Measurements from ENCODE around the gene LCLAT1.
"Not testable (repeated sequence)": the region's sequence is repeated elsewhere in the genome, so short reads cannot be mapped to it uniquely, and the experiment has no call there.

The LCLAT1 gene

DNA sequence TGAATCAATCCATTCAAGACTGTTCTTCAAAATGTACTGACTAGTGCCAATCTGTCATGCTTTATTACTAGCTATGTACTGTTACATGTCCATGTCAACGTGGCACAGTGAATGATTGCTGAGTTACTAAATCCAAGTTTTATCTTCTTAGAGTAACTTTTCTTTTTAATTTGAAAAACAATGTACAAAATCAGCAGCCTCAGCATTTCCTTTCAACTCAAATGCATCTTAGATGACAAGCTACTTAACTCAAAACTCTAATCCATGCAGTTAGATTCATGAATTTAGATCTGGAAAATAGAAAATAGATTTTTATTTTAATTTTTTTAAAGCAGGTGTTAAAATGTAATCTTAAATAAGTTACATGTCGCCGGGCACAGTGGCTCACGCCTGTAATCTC lies 186.0 kb downstream of the LCLAT1 start:
- in situ Hi-C loops (cut with MboI; ENCODE audit: low sequenced_read_pairs), result no loop called here

DNA sequence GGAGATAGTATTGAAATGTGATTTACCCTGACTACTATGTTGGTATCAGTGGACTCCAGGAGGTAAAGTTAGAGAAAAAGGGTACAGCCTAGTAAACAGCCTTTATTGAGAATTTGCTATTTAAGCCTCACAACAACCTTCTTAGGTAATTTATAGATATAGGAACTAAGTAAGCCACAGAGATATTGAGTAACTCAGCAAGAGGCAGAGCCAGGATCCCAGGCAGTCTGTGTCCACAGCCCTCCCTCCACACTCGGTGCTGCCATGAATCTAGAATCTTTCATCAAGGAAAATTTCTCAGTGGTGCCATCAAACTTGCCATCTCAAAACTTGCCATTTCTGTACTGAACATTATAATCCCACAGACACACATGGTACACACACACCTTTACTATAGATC lies 189.3 kb downstream of the LCLAT1 start:
- in situ Hi-C loops (cut with MboI; ENCODE audit: low sequenced_read_pairs), result no loop called here

DNA sequence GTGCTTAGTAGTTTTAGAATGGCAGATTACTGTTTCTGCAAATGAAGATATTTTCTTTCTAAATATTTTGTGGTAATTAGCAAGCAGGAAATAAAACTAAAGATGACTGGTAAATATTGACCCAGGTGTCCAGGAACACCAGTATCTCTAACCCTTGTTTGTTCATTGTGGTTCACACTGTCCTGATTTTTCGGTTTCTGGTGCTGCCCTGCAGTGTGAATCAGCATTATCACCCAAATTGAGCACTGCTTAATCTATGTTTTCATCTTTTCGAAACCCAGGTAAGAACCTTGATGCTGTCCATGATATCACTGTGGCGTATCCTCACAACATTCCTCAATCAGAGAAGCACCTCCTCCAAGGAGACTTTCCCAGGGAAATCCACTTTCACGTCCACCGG lies 192.8 kb downstream of the LCLAT1 start:
- in situ Hi-C loops (cut with MboI; ENCODE audit: low sequenced_read_pairs), result no loop called here

DNA sequence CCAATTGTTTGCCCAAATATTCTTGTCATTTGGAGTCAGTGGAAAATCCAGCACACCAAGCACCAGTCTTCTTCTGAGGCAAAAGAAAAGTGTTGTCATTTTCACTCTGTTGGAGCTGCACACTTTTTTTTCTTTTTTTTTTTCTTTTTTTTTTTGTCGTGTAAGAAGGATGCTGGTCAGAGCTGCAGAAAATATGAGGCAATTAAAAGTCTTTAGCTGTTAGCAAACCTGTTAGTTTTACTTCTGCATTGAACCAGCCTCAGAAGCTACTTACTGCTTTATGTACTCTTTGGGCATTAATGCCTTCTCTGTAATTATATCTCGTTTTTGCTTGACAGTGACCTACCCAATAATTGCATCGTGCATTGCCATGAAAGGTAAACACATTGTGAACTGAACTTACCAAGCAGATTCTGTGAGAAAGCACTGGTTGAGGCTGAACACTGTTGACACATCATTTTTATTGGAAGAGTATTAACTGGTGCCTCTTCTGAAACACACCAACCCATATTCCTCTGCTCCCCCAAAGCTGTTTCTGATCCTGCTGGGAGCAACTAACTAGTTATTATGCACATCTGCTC lies 194.8 kb downstream of the LCLAT1 start:
- in situ Hi-C loops (cut with MboI; ENCODE audit: low sequenced_read_pairs), result no loop called here

GRCh38 chr2:30643013-30643412 lies 196.0 kb downstream of the LCLAT1 start:
- in situ Hi-C loops (cut with MboI; ENCODE audit: low sequenced_read_pairs), result not testable (repeated sequence)

- in situ Hi-C loops (cut with MboI; ENCODE audit: low sequenced_read_pairs), result no loop called here
Measured at GRCh38 chr2:30643674-30644073, 196.6 kb downstream of the LCLAT1 start.

DNA sequence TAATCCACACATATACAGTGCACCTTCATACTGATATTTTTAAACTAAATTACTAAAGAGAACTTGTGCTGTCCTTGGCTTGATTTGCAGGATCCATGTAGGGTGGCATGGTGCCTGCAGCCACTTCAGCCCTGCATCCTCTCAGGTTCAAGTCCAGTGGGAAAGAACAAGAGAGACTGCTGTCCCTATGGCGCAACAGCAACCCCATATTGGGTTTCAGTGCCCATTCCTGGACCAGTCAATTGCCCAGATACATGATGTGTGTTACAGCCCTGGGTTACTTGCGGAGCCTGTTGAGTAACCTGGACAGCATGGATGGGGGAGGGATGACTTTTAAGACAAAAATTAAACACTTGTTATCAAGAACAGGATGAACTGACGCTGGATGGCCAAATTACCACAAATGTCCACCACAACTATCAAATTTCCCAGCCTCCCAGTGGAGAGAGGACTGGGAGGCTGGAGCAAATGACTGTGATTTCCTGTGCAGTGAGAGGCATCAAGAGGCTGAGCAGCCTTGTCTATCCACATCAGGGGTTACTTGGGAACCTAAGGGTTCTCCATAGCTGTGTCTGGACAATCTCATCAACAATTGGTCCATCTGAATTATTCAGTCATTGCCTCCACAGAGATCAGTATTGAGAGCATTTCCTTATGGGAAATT lies 198.2 kb downstream of the LCLAT1 start:
- in situ Hi-C loops (cut with MboI; ENCODE audit: low sequenced_read_pairs), result no loop called here

GRCh38 chr2:30645745-30646119 lies 198.7 kb downstream of the LCLAT1 start:
- in situ Hi-C loops (cut with MboI; ENCODE audit: low sequenced_read_pairs), result no loop called here

DNA sequence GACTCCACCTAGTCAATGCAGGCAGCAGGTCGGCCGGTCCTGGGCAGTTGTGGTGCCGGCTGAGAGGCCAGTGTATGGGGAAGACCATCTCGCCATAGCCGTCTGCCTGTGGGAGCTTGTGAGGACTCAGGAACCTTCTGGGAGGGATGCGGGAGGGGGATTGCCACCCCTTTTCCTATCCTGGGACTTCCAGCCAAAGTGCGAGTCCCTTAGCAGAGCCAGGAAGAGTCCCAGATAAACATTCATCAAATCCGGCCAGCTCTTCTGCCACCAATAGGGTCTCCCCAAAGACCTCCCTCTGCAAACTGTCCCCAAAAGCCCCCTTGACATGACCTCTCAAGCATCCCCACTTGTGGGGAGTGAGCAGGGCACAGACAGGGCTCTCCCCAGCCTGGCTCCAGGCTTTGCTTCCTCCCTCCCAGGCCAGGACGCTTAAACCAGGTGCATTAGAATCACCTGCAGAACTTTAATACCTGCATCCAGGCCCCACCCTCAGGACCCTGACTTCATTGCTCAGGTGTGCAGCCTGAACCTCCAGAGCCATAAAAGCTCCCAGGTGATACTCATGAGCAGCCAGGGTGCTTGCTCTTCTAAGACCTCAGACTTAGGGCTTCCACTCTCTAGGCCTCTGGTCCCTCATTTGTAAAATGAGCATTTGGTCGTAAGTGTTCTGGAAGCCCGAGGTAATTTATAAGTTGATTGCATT lies 200.9 kb downstream of the LCLAT1 start:
- in situ Hi-C loops (cut with MboI; ENCODE audit: low sequenced_read_pairs), result no loop called here

DNA sequence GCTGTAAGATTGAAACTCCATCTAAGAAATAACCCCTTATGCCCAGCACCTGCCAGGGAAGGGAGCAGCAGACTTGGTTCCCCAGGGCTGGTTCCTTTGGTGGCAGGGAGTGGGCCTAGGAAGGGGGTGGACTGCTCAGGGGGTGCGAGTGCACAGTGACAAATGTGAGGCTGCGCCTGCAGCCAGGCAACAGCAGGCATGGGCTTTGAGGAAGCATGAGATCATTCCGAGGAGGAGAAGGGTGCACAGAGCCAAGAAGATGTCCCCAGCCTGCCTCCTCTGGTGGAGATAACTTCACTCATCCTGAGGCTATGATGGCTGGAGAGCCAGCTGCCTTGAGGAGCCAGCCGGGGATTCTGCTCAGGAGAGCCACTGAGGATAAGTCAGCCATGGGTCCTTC lies 202.2 kb downstream of the LCLAT1 start:
- in situ Hi-C loops (cut with MboI; ENCODE audit: low sequenced_read_pairs), result no loop called here

DNA sequence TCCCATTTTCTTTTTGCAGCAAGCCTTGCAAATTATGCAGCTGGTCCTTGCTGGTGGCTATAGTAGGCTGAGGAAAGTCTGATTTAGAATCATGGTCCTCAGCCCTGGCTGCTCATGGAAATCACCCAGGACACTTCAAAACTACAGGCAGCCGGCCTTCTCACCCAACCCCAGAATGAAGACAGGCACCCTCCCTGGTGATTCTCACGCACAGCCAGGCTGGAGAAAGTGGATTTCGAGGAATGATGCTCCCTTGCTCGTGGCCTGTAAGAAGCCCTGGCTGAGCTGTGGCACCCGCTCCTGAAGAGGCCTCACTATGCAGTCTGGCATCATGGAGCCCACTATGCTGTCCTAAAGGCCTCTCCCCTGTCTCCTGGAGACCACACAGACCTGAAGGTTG lies 202.8 kb downstream of the LCLAT1 start:
- in situ Hi-C loops (cut with MboI; ENCODE audit: low sequenced_read_pairs), result no loop called here

GRCh38 chr2:30652271-30652915 lies 205.3 kb downstream of the LCLAT1 start:
- in situ Hi-C loops (cut with MboI; ENCODE audit: low sequenced_read_pairs), result no loop called here

GRCh38 chr2:30653847-30654246 lies 206.8 kb downstream of the LCLAT1 start:
- in situ Hi-C loops (cut with MboI; ENCODE audit: low sequenced_read_pairs), result no loop called here

GRCh38 chr2:30654404-30654803 lies 207.4 kb downstream of the LCLAT1 start:
- in situ Hi-C loops (cut with MboI; ENCODE audit: low sequenced_read_pairs), result no loop called here

DNA sequence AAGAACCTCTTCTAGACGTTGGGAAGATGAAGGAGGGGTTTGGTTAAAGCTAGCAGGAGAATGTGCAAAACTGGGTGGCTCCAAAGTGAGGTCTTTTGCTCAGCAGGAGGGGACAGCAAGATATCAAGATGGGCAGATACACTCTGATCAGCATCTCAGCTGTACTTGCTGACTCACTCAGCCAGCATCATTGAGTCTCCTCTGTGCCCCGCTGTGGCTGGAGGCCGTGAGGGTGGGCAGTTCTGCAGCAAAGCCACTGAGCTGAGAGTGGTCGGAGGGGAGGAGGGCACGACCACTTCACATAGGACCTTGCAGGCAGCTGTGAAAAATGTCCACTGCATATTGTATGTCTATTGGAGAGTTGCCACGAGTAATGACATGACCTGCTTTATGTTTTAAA lies 208.2 kb downstream of the LCLAT1 start:
- in situ Hi-C loops (cut with MboI; ENCODE audit: low sequenced_read_pairs), result no loop called here

DNA sequence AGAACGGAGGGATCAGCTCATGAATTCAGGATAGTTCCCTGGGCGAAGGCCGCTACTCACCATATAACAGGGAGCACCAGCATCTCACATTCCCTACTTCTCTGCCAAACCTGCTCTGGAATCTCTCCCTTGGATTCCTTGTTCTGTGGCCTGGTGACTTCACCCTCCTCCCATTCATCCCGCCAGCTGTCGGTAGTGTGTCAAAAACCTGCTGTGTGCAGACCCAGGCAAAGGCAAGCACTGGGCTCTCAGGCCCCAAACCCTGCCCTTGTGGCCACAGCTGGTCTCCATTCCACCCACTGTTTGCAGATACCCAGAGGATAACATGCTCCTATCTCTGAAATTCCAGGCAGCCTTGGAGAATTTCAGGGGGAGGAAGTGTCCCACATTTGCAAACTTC lies 208.6 kb downstream of the LCLAT1 start:
- in situ Hi-C loops (cut with MboI; ENCODE audit: low sequenced_read_pairs), result no loop called here

DNA sequence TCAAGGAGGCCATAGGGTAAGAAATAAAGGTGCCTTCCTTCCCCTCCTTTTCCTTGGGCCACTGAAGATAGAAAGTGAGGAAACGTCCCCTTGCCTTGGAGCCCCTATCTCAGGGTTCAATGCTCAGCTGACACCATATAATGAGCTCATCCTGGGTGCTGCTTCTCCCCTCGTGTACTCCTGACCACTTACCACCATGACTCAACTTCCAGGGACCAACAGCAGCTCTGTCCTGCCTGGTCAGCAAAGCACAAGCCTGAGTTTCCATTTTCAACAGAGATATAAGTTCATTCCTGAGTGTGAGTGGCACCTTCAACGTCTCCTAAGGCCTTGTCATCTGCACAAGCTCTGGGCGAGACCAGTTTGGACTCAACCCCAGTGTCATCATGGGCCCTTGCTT lies 209.0 kb downstream of the LCLAT1 start:
- in situ Hi-C loops (cut with MboI; ENCODE audit: low sequenced_read_pairs), result no loop called here

GRCh38 chr2:30661173-30662107 lies 214.4 kb downstream of the LCLAT1 start:
- in situ Hi-C loops (cut with MboI; ENCODE audit: low sequenced_read_pairs), result no loop called here

DNA sequence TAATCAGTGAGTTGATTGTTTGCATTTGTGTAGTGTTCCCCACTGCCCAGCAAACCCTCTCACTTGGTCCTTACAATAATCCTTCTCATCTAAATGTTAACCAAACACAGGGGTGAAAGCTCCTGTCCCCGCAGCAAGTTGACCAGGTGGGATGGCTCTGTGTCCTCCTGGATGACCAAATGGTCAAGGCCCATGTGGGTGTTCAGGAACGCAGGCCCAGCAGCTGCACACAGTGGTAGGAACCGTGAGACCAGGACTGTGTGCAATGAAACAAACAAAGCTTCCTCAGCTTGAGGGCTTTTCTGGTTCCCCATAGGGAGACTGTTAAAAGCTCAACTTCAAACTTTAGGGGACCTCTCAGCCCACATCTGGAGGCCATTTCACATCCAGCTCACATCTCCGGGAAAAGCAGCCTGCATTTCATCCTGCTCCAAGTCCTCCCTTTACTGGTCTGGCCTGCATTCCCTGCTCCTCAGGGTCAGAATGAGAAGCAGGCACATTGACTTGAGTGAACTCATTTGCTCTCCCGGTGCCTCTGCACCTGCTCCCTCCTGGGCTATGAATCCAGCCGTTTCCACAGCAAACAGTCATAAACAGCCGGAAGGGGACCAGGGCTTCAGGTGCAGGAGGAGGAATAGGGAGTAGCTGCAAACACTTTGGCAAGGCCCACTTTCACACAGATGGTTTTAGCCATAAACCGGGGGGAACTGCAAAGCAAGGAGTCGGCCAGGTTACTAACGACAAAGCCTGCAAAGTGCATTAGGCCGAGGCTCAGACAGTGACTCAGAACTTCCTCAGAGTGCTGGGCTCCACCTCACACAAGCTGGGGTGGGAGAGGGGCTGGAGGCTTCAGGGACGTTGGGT lies 215.5 kb downstream of the LCLAT1 start:
- in situ Hi-C loops (cut with MboI; ENCODE audit: low sequenced_read_pairs), result no loop called here

GRCh38 chr2:30663321-30663720 lies 216.3 kb downstream of the LCLAT1 start:
- in situ Hi-C loops (cut with MboI; ENCODE audit: low sequenced_read_pairs), result no loop called here

All from hTERT RPE-1 (cell line).